ENCODE results near the gene CATSPERE. TPM values are rescaled to one million over a fixed set of nuclear protein-coding genes. Genes with fewer than 3 reads are reported as not detected.
"Not testable (repeated sequence)": the region's sequence is repeated elsewhere in the genome, so short reads cannot be mapped to it uniquely, and the experiment has no call there.

CATSPERE gene
- total RNA-seq, 2 experiments from 2014 or later: 1.1 to 1.6 TPM

DNA sequence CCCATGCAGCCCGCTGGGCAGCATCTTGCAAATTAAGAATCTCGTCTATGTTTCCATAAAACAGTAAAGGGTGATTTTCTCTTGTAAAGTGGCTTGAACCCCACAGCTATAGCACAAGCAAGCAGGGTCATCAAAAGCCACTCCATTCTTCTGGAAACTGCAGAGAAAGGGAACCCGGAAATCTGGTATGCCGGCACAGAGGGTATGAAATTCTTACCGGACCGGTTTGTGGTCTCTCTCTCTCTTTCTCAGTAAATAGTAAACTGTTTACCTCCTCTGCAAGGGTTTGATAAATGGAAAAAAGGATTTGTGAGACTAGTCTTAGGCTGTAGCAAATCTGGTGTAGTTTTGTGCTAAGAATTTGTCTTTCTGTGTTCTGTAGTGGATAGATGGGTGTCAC, 6.7 kb upstream of the CATSPERE start:
- DNase-seq (no peak), ATAC-seq (ENCODE audit: low read depth) (no peak)
- no peak overlapping the region for H3K4me3 Mint-ChIP-seq
- H3K27ac Mint-ChIP-seq: no peak overlapping the region
- H3K36me3 Mint-ChIP-seq: peaks cover 22% of the 10 kb centered on the region
- peaks cover 3% of the 10 kb centered on the region for H3K9me3 Mint-ChIP-seq
- H3K4me1 Mint-ChIP-seq: peaks cover 18% of the 10 kb centered on the region
- POLR2A ChIA-PET: no interaction called here
- peaks cover 2% of the 10 kb centered on the region for H3K27me3 Mint-ChIP-seq

DNA sequence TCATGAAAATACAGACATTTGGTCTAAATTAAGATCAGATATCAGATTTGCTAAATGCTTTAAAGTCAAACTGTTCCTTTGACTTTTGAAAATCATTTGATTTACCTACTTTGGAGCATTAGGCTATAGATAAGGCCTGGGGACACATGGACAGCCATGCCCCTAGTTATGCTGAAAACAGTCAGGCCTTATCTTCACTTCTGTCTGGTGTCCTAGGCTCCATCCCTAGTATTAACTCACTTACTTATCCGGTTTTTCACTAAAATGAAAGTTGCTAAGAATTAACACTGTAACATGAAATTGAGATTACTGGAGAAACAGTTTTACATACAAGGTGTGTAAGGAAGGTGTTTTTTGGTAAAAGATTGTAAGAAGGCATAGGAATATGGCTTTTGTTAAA, 4.5 kb upstream of the CATSPERE start:
- Mint-ChIP-seq H3K9me3 (peaks cover 9% of the 10 kb centered on the region), H3K4me3 (no peak overlapping the region), H3K27ac (no peak overlapping the region), H3K4me1 (peaks cover 17% of the 10 kb centered on the region), H3K27me3 (peaks cover 2% of the 10 kb centered on the region), H3K36me3 (peaks cover 23% of the 10 kb centered on the region)
- ATAC-seq (ENCODE audit: low read depth): no peak
- DNase-seq: no peak
- POLR2A ChIA-PET: no interaction called here

DNA sequence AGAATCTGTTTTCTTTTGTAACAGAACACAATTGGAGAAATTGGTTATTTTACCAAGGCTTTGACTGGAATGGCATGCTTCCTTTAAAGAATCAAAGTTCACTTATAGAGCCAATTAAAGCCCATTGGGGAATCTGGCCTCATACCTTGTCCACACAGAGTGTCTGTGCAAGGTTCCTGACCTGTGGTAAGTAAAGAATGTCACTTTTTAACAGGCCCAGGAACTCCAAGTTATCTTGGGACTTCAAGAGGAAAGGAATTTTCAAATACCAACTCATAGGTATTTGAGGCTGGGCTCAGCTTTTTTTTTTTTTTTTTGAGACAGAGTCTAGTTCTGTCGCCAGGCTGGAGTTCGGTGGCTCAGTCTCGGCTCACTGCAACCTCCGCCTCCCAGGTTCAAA, 2.3 kb upstream of the CATSPERE start:
- Mint-ChIP-seq H3K27ac (no peak overlapping the region), H3K27me3 (peaks cover 2% of the 10 kb centered on the region), H3K36me3 (peaks cover 20% of the 10 kb centered on the region), H3K9me3 (peaks cover 9% of the 10 kb centered on the region), H3K4me1 (peaks cover 15% of the 10 kb centered on the region), H3K4me3 (no peak overlapping the region)
- DNase-seq: no peak
- POLR2A ChIA-PET: interaction anchor here (1.1 kb wide), 1 partner anchor 376 kb away, joined by 3 read pairs; the partner anchor contains the start of gene COX20
- ATAC-seq (ENCODE audit: low read depth): no peak

GRCh38 chr1:244460197-244460596, 876 bp upstream of the CATSPERE start:
- no peaks in the 10 kb centered on the region for H3K27me3 Mint-ChIP-seq
- ATAC-seq (ENCODE audit: low read depth) (no peak), DNase-seq (peak; percentile 34)
- POLR2A ChIA-PET: interaction anchor here (0.9 to 1.7 kb wide), 3 partner anchors 9 to 510 kb away, joined by 3 to 5 read pairs (median 4); no protein-coding TSS in a partner anchor
- peaks cover 15% of the 10 kb centered on the region for H3K4me1 Mint-ChIP-seq
- peaks cover 7% of the 10 kb centered on the region for H3K9me3 Mint-ChIP-seq
- peak overlapping the region; percentile 70 for H3K27ac Mint-ChIP-seq
- peak overlapping the region; percentile 39 for H3K4me3 Mint-ChIP-seq
- peaks cover 15% of the 10 kb centered on the region for H3K36me3 Mint-ChIP-seq

DNA sequence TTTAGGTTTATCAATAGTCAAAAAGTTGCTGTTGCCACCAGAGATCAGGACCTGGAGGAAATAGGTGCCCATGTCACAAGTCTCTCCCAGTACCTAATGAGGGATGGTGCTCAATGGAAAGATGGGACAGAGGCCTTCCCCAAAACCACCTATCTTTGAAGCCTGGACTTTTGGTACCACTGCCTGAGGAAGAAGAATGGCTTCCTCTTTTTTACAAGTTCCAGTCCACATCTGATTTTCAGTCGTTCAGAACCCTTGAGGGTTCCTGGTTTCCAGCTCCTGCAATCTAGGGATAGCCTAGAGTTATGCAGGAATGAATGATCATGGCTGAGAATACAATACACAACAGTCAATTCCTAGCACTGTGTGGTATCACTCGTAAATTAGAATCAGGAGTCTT, 5.7 kb downstream of the CATSPERE start:
- POLR2A ChIA-PET: interaction anchor here (0.9 kb wide), 1 partner anchor 127 kb away, joined by 3 read pairs; no protein-coding TSS in a partner anchor
- Mint-ChIP-seq H3K27ac (no peak overlapping the region), H3K9me3 (no peaks in the 10 kb centered on the region), H3K4me1 (peaks cover under 1% of the 10 kb centered on the region), H3K36me3 (no peaks in the 10 kb centered on the region), H3K27me3 (peaks cover 2% of the 10 kb centered on the region), H3K4me3 (no peak overlapping the region)
- DNase-seq (no peak), ATAC-seq (ENCODE audit: low read depth) (no peak)

- DNase-seq: no peak
- POLR2A ChIA-PET: no interaction called here
- Mint-ChIP-seq H3K36me3 (no peaks in the 10 kb centered on the region), H3K27ac (no peak overlapping the region), H3K4me3 (no peak overlapping the region), H3K27me3 (peaks cover 2% of the 10 kb centered on the region), H3K9me3 (no peaks in the 10 kb centered on the region), H3K4me1 (no peaks in the 10 kb centered on the region)
- no peak for ATAC-seq (ENCODE audit: low read depth)
Observed at GRCh38 chr1:244473059-244473605, 12.1 kb downstream of the CATSPERE start.

- H3K27ac Mint-ChIP-seq; H3K27me3 Mint-ChIP-seq; POLR2A ChIA-PET; H3K36me3 Mint-ChIP-seq; H3K4me3 Mint-ChIP-seq; DNase-seq; ATAC-seq (ENCODE audit: low read depth); H3K9me3 Mint-ChIP-seq; H3K4me1 Mint-ChIP-seq: not testable (repeated sequence)
Observed at GRCh38 chr1:244484971-244485370, 23.9 kb downstream of the CATSPERE start.

GRCh38 chr1:244494653-244495052, 33.6 kb downstream of the CATSPERE start:
- no peak for ATAC-seq (ENCODE audit: low read depth)
- Mint-ChIP-seq H3K27me3 (no peaks in the 10 kb centered on the region), H3K27ac (no peak overlapping the region), H3K4me1 (no peaks in the 10 kb centered on the region), H3K36me3 (no peaks in the 10 kb centered on the region), H3K4me3 (no peak overlapping the region), H3K9me3 (peaks cover 3% of the 10 kb centered on the region)
- POLR2A ChIA-PET: no interaction called here
- DNase-seq: no peak

GRCh38 chr1:244496186-244496585, 35.1 kb downstream of the CATSPERE start:
- H3K27ac Mint-ChIP-seq: no peak overlapping the region
- DNase-seq: no peak
- no peaks in the 10 kb centered on the region for H3K4me1 Mint-ChIP-seq
- no peak overlapping the region for H3K4me3 Mint-ChIP-seq
- H3K9me3 Mint-ChIP-seq: peaks cover 6% of the 10 kb centered on the region
- ATAC-seq (ENCODE audit: low read depth): no peak
- no peaks in the 10 kb centered on the region for H3K36me3 Mint-ChIP-seq
- H3K27me3 Mint-ChIP-seq: no peaks in the 10 kb centered on the region
- POLR2A ChIA-PET: no interaction called here

DNA sequence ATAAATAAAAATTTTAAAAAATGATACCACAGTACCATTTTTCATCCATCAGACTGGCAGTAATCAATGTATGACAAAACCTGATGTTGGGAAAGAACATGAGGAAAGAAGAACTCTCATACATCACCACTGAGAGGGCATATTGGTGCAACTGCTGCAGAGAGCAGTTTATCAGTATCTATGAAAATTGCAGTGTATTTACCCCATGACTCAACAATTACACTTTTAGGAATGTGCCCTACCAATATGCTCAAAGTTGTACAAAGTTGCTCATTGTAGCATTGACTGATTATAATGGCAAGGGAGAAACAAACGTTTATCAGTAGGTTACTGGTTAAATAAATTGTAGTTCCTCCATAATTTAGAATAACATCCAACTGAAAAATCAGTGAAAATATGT, 36.7 kb downstream of the CATSPERE start:
- POLR2A ChIA-PET: no interaction called here
- H3K27ac Mint-ChIP-seq: no peak overlapping the region
- no peak for DNase-seq
- no peaks in the 10 kb centered on the region for H3K36me3 Mint-ChIP-seq
- H3K27me3 Mint-ChIP-seq: no peaks in the 10 kb centered on the region
- no peaks in the 10 kb centered on the region for H3K4me1 Mint-ChIP-seq
- H3K4me3 Mint-ChIP-seq: no peak overlapping the region
- ATAC-seq (ENCODE audit: low read depth): no peak
- H3K9me3 Mint-ChIP-seq: peaks cover 5% of the 10 kb centered on the region

DNA sequence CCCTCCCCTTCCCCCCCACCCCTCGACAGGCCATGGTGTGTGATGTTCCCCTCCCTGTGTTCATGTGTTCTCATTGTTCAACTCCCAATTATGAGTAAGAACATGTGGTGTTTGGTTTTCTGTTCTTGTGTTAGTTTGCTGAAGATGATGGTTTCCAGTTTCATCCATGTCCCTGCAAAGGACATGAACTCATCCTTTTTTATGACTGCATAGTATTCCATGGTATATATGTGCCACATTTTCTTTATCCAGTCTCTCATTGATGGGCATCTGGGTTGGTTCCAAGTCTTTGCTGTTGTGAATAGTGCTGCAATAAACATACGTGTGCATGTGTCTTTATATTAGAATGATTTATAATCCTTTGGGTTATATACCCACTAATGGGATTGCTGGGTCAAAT, 38.4 kb downstream of the CATSPERE start:
- H3K36me3 Mint-ChIP-seq; H3K27ac Mint-ChIP-seq; H3K27me3 Mint-ChIP-seq; H3K9me3 Mint-ChIP-seq; H3K4me3 Mint-ChIP-seq; ATAC-seq (ENCODE audit: low read depth); POLR2A ChIA-PET; DNase-seq; H3K4me1 Mint-ChIP-seq: not testable (repeated sequence)

- H3K36me3 Mint-ChIP-seq; ATAC-seq (ENCODE audit: low read depth); H3K4me1 Mint-ChIP-seq; POLR2A ChIA-PET; H3K4me3 Mint-ChIP-seq; H3K27ac Mint-ChIP-seq; DNase-seq; H3K9me3 Mint-ChIP-seq; H3K27me3 Mint-ChIP-seq: not testable (repeated sequence)
Observed at GRCh38 chr1:244500515-244500914, 39.4 kb downstream of the CATSPERE start.

GRCh38 chr1:244502630-244503029, 41.6 kb downstream of the CATSPERE start:
- Mint-ChIP-seq H3K9me3 (peaks cover 7% of the 10 kb centered on the region), H3K27ac (no peak overlapping the region), H3K27me3 (no peaks in the 10 kb centered on the region), H3K36me3 (peaks cover 2% of the 10 kb centered on the region), H3K4me3 (no peak overlapping the region), H3K4me1 (no peaks in the 10 kb centered on the region)
- POLR2A ChIA-PET: no interaction called here
- DNase-seq: no peak
- no peak for ATAC-seq (ENCODE audit: low read depth)

- ATAC-seq (ENCODE audit: low read depth) (no peak), DNase-seq (no peak)
- H3K27me3 Mint-ChIP-seq: no peaks in the 10 kb centered on the region
- H3K4me1 Mint-ChIP-seq: no peaks in the 10 kb centered on the region
- no peak overlapping the region for H3K4me3 Mint-ChIP-seq
- no peak overlapping the region for H3K27ac Mint-ChIP-seq
- H3K36me3 Mint-ChIP-seq: peaks cover 3% of the 10 kb centered on the region
- H3K9me3 Mint-ChIP-seq: peaks cover 14% of the 10 kb centered on the region
- POLR2A ChIA-PET: no interaction called here
Observed at GRCh38 chr1:244513493-244513892, 52.4 kb downstream of the CATSPERE start.

GRCh38 chr1:244515680-244516079, 54.6 kb downstream of the CATSPERE start:
- Mint-ChIP-seq H3K27ac (no peak overlapping the region), H3K4me3 (no peak overlapping the region), H3K9me3 (peaks cover 9% of the 10 kb centered on the region), H3K36me3 (peaks cover 3% of the 10 kb centered on the region), H3K27me3 (no peaks in the 10 kb centered on the region), H3K4me1 (no peaks in the 10 kb centered on the region)
- DNase-seq (no peak), ATAC-seq (ENCODE audit: low read depth) (no peak)
- POLR2A ChIA-PET: no interaction called here

All from activated naive CD8-positive, alpha-beta T cell treated with anti-CD3 and anti-CD28 coated beads, Interleukin-2, amount 10 ng/mL, durations not matched to agents 7 days and 5 days (primary cell).